ENCODE measurements around the gene DZANK1. TPM values are rescaled to one million over a fixed set of nuclear protein-coding genes. Genes with fewer than 3 reads are reported as not detected.
"Not testable (repeated sequence)": the region's sequence is repeated elsewhere in the genome, so short reads cannot be mapped to it uniquely, and the experiment has no call there.

Gene DZANK1
- total and polyA plus RNA-seq, 2 of the 8 experiments (the other 6 are each of a cell fraction or from before 2014, with no cell fraction given) = 8.0 to 9.9 TPM

GRCh38 chr20:18375551-18375950 lies 91.3 kb downstream of the DZANK1 start:
- H3K18ac ChIP-seq (ENCODE audit: extremely low read depth, low read length); H4K5ac ChIP-seq (ENCODE audit: insufficient read length, low read depth, low read length); H3K9ac ChIP-seq (replicated peaks in 1 of 4; ENCODE audit: extremely low read depth in 1 of 4, low read depth in 3 of 4, low read length in 3 of 4); H2BK15ac ChIP-seq (ENCODE audit: low read length); H3K36me3 ChIP-seq (ENCODE audit: control insufficient read depth in 2 of 4, insufficient read depth in 4 of 4, low read length in 3 of 4); H3K27me3 ChIP-seq (replicated peaks in 1 of 4; ENCODE audit: control insufficient read depth in 3 of 4, extremely low read depth in 1 of 4, insufficient read depth in 3 of 4, low read length in 3 of 4); H3K4me2 ChIP-seq (ENCODE audit: insufficient read depth in 1 of 2, low read depth in 2 of 2, low read length in 2 of 2); H2AFZ ChIP-seq (ENCODE audit: low read length); H2BK120ac ChIP-seq (replicated peaks; ENCODE audit: low read depth, low read length); H4K20me1 ChIP-seq (replicated peaks in 1 of 2; ENCODE audit: control insufficient read depth in 1 of 2, insufficient read depth in 2 of 2, low read length in 2 of 2); H2BK20ac ChIP-seq (ENCODE audit: low read length); H3K23me2 ChIP-seq (ENCODE audit: low read depth, low read length); H3K79me2 ChIP-seq (ENCODE audit: control insufficient read depth in 1 of 2, insufficient read depth in 2 of 2, low read length in 2 of 2); H4K91ac ChIP-seq (replicated peaks; ENCODE audit: insufficient read length, low read length); H3K4ac ChIP-seq (replicated peaks; ENCODE audit: insufficient read length, low read depth, low read length); FAIRE-seq; DNase-seq (ENCODE audit: low read depth in 1 of 2, low spot score in 2 of 2); H4K8ac ChIP-seq (ENCODE audit: extremely low read depth, insufficient read depth, low read length); H3K4me1 ChIP-seq (replicated peaks in 1 of 4; ENCODE audit: control insufficient read depth in 3 of 4, insufficient read depth in 4 of 4, low read length in 3 of 4); H3K23ac ChIP-seq (ENCODE audit: insufficient read length); H3K14ac ChIP-seq (ENCODE audit: insufficient read length); H2AK5ac ChIP-seq (ENCODE audit: low read depth, low read length); CTCF ChIA-PET (ENCODE audit: partially characterized antibody); H3K27ac ChIP-seq (ENCODE audit: low read depth, low read length); H3K56ac ChIP-seq (replicated peaks; ENCODE audit: insufficient read length, low read depth, low read length); H3K4me3 ChIP-seq (ENCODE audit: extremely low read depth in 1 of 4, insufficient read depth in 2 of 4, low read depth in 3 of 4, low read length in 4 of 4); H2BK12ac ChIP-seq (ENCODE audit: low read depth, low read length); H2BK5ac ChIP-seq (ENCODE audit: low read depth, low read length); H3K79me1 ChIP-seq (ENCODE audit: low read depth, low read length): not testable (repeated sequence)
- POLR2A ChIA-PET (ENCODE audit: partially characterized antibody) = interaction anchor here (0.7 kb wide), 1 partner anchor 9 kb away, joined by 3 read pairs; no protein-coding TSS in a partner anchor
- H3K9me3 ChIP-seq (ENCODE audit: insufficient read depth in 2 of 2, low read depth in 1 of 2, low read length in 1 of 2) = peaks cover 0 to 10% of the 10 kb centered on the region in 2 experiments; a peak in 1 of 4 replicates
- WGBS, 2 experiments (ENCODE audit: extremely low coverage in 1 of 2, insufficient coverage in 1 of 2, insufficient read length in 1 of 2, insufficient replicate concordance in 2 of 2, low coverage in 1 of 2, low lambda C conversion rate in 2 of 2, missing lambda C conversion rate in 1 of 2) = 95% methylated on average over 6 of the region's 28 CpGs; no CpG with 5 or more reads in 1 of the 2 experiments
